ENCODE results near the gene HDAC11.

GRCh38 chr3:13537244-13537908 is 57.3 kb downstream of the HDAC11 start:
- TF ChIP-seq CTCF (IDR thresholded peaks at IDR 0.05; ENCODE audit: insufficient read depth, low read length) (no peak), POLR2AphosphoS5 (IDR thresholded peaks at IDR 0.05; ENCODE audit: low read depth) (no peak), SPI1 (IDR thresholded peaks at IDR 0.05; ENCODE audit: borderline replicate concordance, low read depth) (no peak), REST (IDR thresholded peaks at IDR 0.05; ENCODE audit: insufficient replicate concordance, low read depth) (no peak), GABPA (IDR thresholded peaks at IDR 0.05; ENCODE audit: low read depth) (no peak)

All from HL-60 (cell line).